ENCODE results near the gene OLIG1. TPM values are rescaled to one million over a fixed set of nuclear protein-coding genes. Genes with fewer than 3 reads are reported as not detected.

Gene OLIG1
- total RNA-seq, 1 experiment from 2014 or later, result not detected

- intact Hi-C loops (cut with micrococcal nuclease), result no loop called here
Observed at GRCh38 chr21:33061233-33061632, 8.7 kb upstream of the OLIG1 start.

DNA sequence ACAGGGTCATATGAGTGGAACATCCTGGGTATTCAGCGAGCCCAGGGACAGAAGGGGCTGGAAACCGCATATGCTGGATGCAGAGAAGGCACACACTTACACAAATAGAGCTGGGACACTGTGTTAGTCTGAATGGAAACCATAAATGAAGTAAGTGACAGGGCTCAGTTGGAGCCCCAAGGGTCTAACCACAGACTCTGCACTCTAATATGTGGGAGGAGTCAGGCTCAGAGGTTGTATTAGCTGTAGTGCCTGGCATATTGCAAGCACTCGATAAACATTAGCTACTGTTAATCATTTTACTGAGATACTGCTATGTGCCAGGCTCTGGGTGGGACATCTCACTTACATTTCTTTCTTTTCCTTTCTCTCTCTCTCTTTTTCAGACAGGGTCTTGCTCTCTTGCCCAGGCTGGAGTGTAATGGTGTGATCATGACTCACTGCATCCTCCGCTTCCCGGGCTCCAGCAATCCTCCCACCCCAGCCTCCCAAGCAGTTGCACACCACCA lies 6.5 kb upstream of the OLIG1 start:
- H3K79me2 ChIP-seq (ENCODE audit: low read length), result no peaks in the 10 kb centered on the region
- no peak overlapping the region for H3K27ac ChIP-seq (ENCODE audit: low read length)
- no peaks in the 10 kb centered on the region for H3K4me1 ChIP-seq (ENCODE audit: insufficient read depth, low read length)
- H3K9me3 ChIP-seq (ENCODE audit: low read length), result no peaks in the 10 kb centered on the region
- no peaks in the 10 kb centered on the region for H3K36me3 ChIP-seq (ENCODE audit: low read depth, low read length)
- no peak overlapping the region for H3K4me2 ChIP-seq (ENCODE audit: low read length)
- no peaks in the 10 kb centered on the region for H4K20me1 ChIP-seq (ENCODE audit: low read length)
- H3K4me3 ChIP-seq (ENCODE audit: low read length), result no peak overlapping the region
- no peak overlapping the region for H3K9ac ChIP-seq (ENCODE audit: low read length)
- intact Hi-C loops (cut with micrococcal nuclease), result no loop called here
- no peaks in the 10 kb centered on the region for H3F3A ChIP-seq (ENCODE audit: low read length, unreplicated experiment)
- CTCF ChIA-PET, result no interaction called here
- BruUV-seq (replicated peaks), result no TSS peak
- DNase-seq, result no peak
- TF ChIP-seq CTCF (conservative IDR thresholded peaks at IDR 0.05; ENCODE audit: low read depth, low read length), result no peak
- no peak for TF ChIP-seq EZH2 (IDR thresholded peaks at IDR 0.05; ENCODE audit: low read length, unreplicated experiment)
- no peak for TF ChIP-seq EZH2phosphoT487 (IDR thresholded peaks at IDR 0.05; ENCODE audit: borderline replicate concordance, low read length)
- H3K9me2 ChIP-seq (replicated peaks; ENCODE audit: low read length), result no peaks in the 10 kb centered on the region
- H3K27me3 ChIP-seq (ENCODE audit: low read length), result peaks cover 69% of the 10 kb centered on the region
- no peak for ATAC-seq
- H2AFZ ChIP-seq (ENCODE audit: low read length), result no peak overlapping the region
- POLR2A ChIA-PET (ENCODE audit: unreplicated experiment), result no interaction called here

More at GRCh38 chr21:33061233-33061632, 8.7 kb upstream of the OLIG1 start:
- H2AFZ ChIP-seq (ENCODE audit: low read length), result no peak overlapping the region
- no peaks in the 10 kb centered on the region for H3K79me2 ChIP-seq (ENCODE audit: low read length)
- no peak for DNase-seq
- ATAC-seq, result no peak
- no peaks in the 10 kb centered on the region for H3K36me3 ChIP-seq (ENCODE audit: low read depth, low read length)
- no peak overlapping the region for H3K27ac ChIP-seq (ENCODE audit: low read length)
- H3K4me3 ChIP-seq (ENCODE audit: low read length), result no peak overlapping the region
- no peaks in the 10 kb centered on the region for H3K4me1 ChIP-seq (ENCODE audit: insufficient read depth, low read length)
- no peak for TF ChIP-seq CTCF (conservative IDR thresholded peaks at IDR 0.05; ENCODE audit: low read depth, low read length)
- TF ChIP-seq EZH2phosphoT487 (IDR thresholded peaks at IDR 0.05; ENCODE audit: borderline replicate concordance, low read length), result no peak
- TF ChIP-seq EZH2 (IDR thresholded peaks at IDR 0.05; ENCODE audit: low read length, unreplicated experiment), result no peak
- CTCF ChIA-PET, result no interaction called here
- POLR2A ChIA-PET (ENCODE audit: unreplicated experiment), result no interaction called here
- no peaks in the 10 kb centered on the region for H3K9me3 ChIP-seq (ENCODE audit: low read length)
- no peak overlapping the region for H3K4me2 ChIP-seq (ENCODE audit: low read length)
- H3K9me2 ChIP-seq (replicated peaks; ENCODE audit: low read length), result no peaks in the 10 kb centered on the region
- peaks cover 67% of the 10 kb centered on the region for H3K27me3 ChIP-seq (ENCODE audit: low read length)
- no TSS peak for BruUV-seq (replicated peaks)
- H4K20me1 ChIP-seq (ENCODE audit: low read length), result no peaks in the 10 kb centered on the region
- no peak overlapping the region for H3K9ac ChIP-seq (ENCODE audit: low read length)
- H3F3A ChIP-seq (ENCODE audit: low read length, unreplicated experiment), result no peaks in the 10 kb centered on the region

- Histone ChIP-seq H3K36me3 (ENCODE audit: low read depth, low read length) (no peaks in the 10 kb centered on the region), H2AFZ (ENCODE audit: low read length) (no peak overlapping the region), H3K9ac (ENCODE audit: low read length) (no peak overlapping the region), H3K27me3 (ENCODE audit: low read length) (peaks cover 69% of the 10 kb centered on the region), H3K9me3 (ENCODE audit: low read length) (no peaks in the 10 kb centered on the region), H3K4me3 (ENCODE audit: low read length) (no peak overlapping the region), H3K27ac (ENCODE audit: low read length) (no peak overlapping the region), H3F3A (ENCODE audit: low read length, unreplicated experiment) (no peaks in the 10 kb centered on the region), H3K9me2 (replicated peaks; ENCODE audit: low read length) (no peaks in the 10 kb centered on the region), H4K20me1 (ENCODE audit: low read length) (no peaks in the 10 kb centered on the region), H3K79me2 (ENCODE audit: low read length) (no peaks in the 10 kb centered on the region), H3K4me2 (ENCODE audit: low read length) (no peak overlapping the region), H3K4me1 (ENCODE audit: insufficient read depth, low read length) (no peaks in the 10 kb centered on the region)
- ChIA-PET CTCF (interaction anchor here (0.5 kb wide), 1 partner anchor 62 kb away, joined by 3 read pairs; no protein-coding TSS in a partner anchor), POLR2A (ENCODE audit: unreplicated experiment) (no interaction called here)
- DNase-seq (no peak), ATAC-seq (no peak)
- intact Hi-C loops (cut with micrococcal nuclease), result no loop called here
- no peak for TF ChIP-seq EZH2phosphoT487 (IDR thresholded peaks at IDR 0.05; ENCODE audit: borderline replicate concordance, low read length)
- TF ChIP-seq EZH2 (IDR thresholded peaks at IDR 0.05; ENCODE audit: low read length, unreplicated experiment), result no peak
- no peak for TF ChIP-seq CTCF (conservative IDR thresholded peaks at IDR 0.05; ENCODE audit: low read depth, low read length)
- no TSS peak for BruUV-seq (replicated peaks)
Observed at GRCh38 chr21:33063907-33064622, 5.9 kb upstream of the OLIG1 start.

All from PC-3 (cell line).